HFF-Myc (cell line): ENCODE measurements around the gene CPM.

Experiments
- DNase-seq: peaks from one replicate; pipeline ENCODE4 v3.0.0-alpha.2; 2011; ENCODE audit warnings: low read depth; ENCODE audit errors: extremely low read depth
- H3K4me3 ChIP-seq: replicated peaks from 2 replicates; pipeline ENCODE4 v1.5.1; 2011; ENCODE audit warnings: low read depth, mild to moderate bottlenecking, control low read depth, low read length
- TF ChIP-seq, protein P1 (sequence below): IDR thresholded peaks from 2 replicates; pipeline ENCODE4 v1.5.1; 2012; ENCODE audit warnings: mild to moderate bottlenecking, low read depth, low read length, control low read depth; ENCODE audit errors: missing control alignments

CPM gene

DNA sequence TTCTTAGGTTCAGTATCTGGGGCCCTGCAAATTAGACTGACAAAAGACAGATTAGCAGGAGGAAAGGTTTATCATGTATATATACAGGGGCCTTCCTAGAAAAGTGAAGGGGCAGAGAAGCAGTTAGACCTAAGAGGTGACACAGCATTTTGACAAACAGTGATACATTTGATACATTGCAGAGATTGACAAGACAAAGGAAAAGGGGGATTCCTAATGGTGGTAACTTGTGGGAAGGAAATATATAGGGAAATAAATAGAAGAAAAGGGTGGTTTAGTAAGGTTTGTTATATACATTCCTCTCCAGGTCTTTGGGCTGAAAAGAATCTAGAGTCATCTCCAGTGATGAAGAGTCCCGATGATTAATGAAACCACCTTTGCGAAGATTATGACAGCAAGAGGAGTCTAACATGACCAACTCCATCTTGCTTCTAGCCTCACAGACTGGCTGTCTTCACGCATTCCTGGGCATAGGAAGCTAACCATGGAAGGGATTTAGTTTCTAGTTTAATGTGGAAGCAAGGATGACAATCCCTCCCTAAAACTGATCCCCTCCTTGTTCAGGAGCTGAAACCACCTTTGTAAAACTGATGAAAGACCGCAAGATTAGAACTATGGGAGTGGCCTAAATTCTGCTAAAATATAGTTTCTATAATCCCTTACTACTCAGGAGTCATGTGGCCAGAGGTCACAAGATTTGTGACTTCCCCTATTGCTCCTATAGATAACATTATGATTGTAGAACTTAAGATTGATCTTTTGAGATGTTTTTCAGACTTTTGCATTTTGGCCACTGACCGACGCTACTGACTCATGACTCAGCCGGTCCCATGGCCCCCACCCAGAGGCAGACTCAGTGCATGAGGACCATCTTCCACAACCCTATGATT, 31.1 kb upstream of the CPM start:
- no peak for DNase-seq
- TF ChIP-seq, protein P1, sequence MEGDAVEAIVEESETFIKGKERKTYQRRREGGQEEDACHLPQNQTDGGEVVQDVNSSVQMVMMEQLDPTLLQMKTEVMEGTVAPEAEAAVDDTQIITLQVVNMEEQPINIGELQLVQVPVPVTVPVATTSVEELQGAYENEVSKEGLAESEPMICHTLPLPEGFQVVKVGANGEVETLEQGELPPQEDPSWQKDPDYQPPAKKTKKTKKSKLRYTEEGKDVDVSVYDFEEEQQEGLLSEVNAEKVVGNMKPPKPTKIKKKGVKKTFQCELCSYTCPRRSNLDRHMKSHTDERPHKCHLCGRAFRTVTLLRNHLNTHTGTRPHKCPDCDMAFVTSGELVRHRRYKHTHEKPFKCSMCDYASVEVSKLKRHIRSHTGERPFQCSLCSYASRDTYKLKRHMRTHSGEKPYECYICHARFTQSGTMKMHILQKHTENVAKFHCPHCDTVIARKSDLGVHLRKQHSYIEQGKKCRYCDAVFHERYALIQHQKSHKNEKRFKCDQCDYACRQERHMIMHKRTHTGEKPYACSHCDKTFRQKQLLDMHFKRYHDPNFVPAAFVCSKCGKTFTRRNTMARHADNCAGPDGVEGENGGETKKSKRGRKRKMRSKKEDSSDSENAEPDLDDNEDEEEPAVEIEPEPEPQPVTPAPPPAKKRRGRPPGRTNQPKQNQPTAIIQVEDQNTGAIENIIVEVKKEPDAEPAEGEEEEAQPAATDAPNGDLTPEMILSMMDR = no peak
- no peak overlapping the region for H3K4me3 ChIP-seq

DNA sequence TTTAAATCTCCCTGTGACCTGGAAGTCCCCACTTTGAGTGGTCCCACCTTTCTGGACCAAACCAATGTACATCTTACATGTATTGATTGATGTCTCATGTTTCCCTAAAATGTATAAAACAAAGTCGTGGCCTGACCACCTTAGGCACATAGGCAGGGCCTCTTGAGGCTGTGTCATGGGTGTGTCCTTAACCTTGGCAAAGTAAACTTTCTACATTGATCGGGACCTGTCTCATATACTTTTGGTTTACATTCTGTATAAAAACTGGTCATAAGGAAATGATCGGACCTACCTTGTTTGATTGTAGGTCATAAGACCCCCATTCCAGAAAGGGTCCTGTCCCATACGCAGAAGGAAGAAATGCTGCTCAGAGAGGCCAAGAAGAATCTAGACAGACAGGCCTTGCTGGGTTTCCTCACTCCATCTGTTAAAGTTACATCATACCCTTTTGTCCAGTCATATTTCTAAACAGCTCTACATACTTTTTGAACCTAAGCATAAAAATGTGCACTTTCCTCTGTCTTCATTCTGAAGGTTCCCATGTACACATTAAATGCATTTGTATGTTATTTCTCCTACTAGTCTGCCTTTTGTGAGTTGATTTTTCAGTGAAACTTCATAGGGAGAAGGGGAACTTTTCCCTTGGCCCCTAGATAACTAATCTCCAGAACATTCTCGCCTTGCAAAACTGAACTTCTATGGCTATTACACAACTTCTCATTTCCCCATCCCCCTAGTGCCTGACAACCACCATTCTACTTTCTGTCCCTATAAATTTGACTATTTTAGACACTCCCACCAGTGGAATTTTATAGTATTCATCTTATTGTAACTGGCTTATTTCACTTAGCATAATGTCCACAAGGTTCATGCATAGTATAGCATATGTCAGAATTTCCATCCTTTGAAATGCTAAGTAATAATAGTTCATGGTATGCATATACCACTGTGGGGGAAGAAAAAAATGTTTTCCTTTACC, 30.2 kb upstream of the CPM start:
- DNase-seq = no peak
- no peak overlapping the region for H3K4me3 ChIP-seq
- TF ChIP-seq, protein P1 = no peak

DNA sequence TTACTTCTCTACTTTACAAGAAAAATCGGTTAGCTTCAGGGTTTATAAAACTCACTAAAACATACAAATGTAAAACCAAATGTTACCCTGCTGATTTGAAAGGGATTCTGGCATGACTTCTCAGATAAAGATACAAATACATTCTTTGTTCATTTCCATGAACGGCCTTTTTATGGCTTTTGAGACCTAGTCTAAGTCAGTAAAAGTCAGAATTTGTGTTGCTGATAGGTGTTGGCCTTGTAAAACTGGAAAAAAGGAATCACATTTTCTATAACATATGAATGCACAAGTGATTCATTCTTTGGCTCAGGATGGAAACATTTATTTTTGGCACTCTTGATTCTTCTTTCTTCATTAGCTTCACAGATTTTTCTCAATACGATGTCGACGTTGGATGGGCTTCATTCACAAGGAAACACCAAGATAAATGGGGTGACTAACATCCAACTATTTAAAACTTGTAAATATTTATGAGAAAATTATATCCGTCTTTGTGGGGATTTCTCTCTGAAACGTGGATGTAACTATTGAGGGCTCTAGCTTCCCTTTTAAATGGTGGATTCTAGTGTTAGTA, 27.0 kb upstream of the CPM start:
- no peak overlapping the region for H3K4me3 ChIP-seq
- TF ChIP-seq, protein P1 = no peak
- no peak for DNase-seq

DNA sequence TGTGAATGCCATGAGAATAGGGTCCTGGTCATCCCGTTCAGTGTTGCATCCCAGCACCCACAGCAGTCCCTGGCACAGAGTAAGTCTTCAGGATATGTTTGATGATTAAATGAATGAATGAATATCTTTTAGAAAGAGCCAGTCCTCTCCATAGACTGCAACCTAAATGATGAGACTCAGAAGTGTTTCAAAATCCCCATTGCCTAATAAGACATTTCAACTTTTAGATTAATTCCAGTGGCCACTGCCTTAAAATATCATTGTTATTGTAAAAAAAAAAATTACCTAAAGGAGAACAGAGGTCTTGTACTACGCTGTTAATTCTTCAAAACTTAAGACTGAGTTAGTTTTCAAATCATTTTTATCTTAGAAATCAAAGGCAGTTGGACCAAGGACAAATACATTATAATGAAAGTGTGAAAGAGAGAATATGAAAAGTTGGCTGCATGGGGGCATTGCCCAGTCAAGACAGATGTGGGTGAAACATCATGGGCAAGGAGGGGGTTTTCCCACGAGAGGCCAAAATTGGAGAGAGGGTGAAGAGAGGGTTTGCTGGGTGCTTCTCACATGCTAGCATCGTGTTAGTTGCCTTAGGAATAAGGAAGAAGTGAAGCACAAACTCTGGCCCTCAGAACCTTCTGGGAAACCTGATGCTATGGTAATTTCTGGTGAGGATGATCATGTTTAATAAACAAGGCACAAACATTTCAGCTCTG, 26.3 kb upstream of the CPM start:
- H3K4me3 ChIP-seq = no peak overlapping the region
- TF ChIP-seq, protein P1 = no peak
- no peak for DNase-seq

DNA sequence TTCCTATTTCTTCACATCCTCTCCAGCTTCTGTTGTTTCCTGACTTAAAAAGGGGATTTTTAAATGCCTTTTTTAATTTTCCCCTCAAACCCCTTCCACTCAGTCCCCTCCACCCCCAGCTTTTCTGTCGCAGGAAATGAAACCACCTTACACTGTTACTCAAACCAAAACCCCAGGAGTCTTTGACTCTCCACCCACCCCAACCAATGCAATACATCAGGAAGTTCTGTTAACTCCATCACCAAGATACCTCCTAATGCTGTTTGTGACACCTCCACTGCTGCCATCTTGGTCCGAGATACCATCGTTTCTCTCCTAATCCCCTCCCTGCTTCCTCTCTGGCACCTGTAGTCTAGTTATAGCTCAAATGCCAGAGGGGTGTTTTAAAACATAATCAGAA, 25.4 kb upstream of the CPM start:
- TF ChIP-seq, protein P1 = no peak
- H3K4me3 ChIP-seq = no peak overlapping the region
- DNase-seq = no peak

DNA sequence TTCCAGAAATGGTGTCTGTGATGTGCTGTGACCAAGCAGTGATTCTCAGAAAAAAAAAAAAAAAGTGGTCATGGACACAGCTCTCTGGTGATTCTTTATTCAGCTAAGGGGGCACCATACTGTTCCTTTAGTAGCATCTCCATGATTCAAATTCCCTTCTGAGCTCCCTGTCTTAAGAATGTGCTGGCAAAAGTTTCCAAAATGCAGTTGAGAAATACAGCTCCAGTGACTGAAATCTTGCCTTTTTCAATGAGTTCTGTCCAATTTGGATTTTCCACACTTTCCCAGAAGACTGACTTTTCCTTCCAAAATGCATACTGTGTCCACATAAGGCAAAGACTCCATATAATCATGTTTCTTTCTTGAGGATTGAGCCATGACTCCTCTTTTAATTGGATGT, 24.3 kb upstream of the CPM start:
- TF ChIP-seq, protein P1 = no peak
- no peak for DNase-seq
- H3K4me3 ChIP-seq = no peak overlapping the region
